Non-pigmented ciliary epithelial cell (primary cell): ENCODE results near the gene CKAP5.
"Not testable (repeated sequence)": the region's sequence is repeated elsewhere in the genome, so short reads cannot be mapped to it uniquely, and the experiment has no call there.

Source experiments
- DNase-seq: peaks from one replicate; pipeline ENCODE4 v3.0.0-alpha.2; 2010; ENCODE audit warnings: low read depth

Gene CKAP5

GRCh38 chr11:46855167-46855566, 9.1 kb upstream of the CKAP5 start:
- DNase-seq: no peak

GRCh38 chr11:46850829-46851380, 4.8 kb upstream of the CKAP5 start:
- no peak for DNase-seq

- DNase-seq: no peak
Measured at GRCh38 chr11:46849631-46850030, 3.6 kb upstream of the CKAP5 start.

- no peak for DNase-seq
Measured at GRCh38 chr11:46846510-46846830, 390 bp upstream of the CKAP5 start.

- no peak for DNase-seq
Measured at GRCh38 chr11:46845440-46845739, 690 bp downstream of the CKAP5 start.

- DNase-seq: no peak
Measured at GRCh38 chr11:46840116-46840515, 6.0 kb downstream of the CKAP5 start.

GRCh38 chr11:46838501-46838900, 7.6 kb downstream of the CKAP5 start:
- DNase-seq: no peak

- no peak for DNase-seq
Measured at GRCh38 chr11:46837860-46838259, 8.2 kb downstream of the CKAP5 start.

- no peak for DNase-seq
Measured at GRCh38 chr11:46836870-46837269, 9.2 kb downstream of the CKAP5 start.

GRCh38 chr11:46836431-46836830, 9.6 kb downstream of the CKAP5 start:
- DNase-seq: no peak

GRCh38 chr11:46835897-46836296, 10.2 kb downstream of the CKAP5 start:
- no peak for DNase-seq

GRCh38 chr11:46834821-46835220, 11.3 kb downstream of the CKAP5 start:
- DNase-seq: no peak

- no peak for DNase-seq
Measured at GRCh38 chr11:46832511-46833214, 13.4 kb downstream of the CKAP5 start.

GRCh38 chr11:46827995-46828394, 18.1 kb downstream of the CKAP5 start:
- no peak for DNase-seq

GRCh38 chr11:46826310-46827044, 19.6 kb downstream of the CKAP5 start:
- DNase-seq: no peak

- DNase-seq: no peak
Measured at GRCh38 chr11:46808799-46809431, 37.2 kb downstream of the CKAP5 start.

- DNase-seq: no peak
Measured at GRCh38 chr11:46801694-46802470, 44.2 kb downstream of the CKAP5 start.

GRCh38 chr11:46800177-46800576, 45.9 kb downstream of the CKAP5 start:
- DNase-seq: no peak

GRCh38 chr11:46799725-46800124, 46.4 kb downstream of the CKAP5 start:
- DNase-seq: not testable (repeated sequence)

GRCh38 chr11:46778416-46778815, 67.7 kb downstream of the CKAP5 start:
- DNase-seq: no peak

GRCh38 chr11:46776878-46777277, 69.2 kb downstream of the CKAP5 start:
- no peak for DNase-seq

GRCh38 chr11:46769636-46770221, 76.4 kb downstream of the CKAP5 start:
- DNase-seq: no peak
